ENCODE results near the gene HYCC1.

HYCC1 gene

GRCh38 chr7:23003505-23004246, 10.3 kb downstream of the HYCC1 start:
- Histone ChIP-seq H3K79me2 (ENCODE audit: control insufficient read depth, insufficient read depth, low read length) (peaks cover 25% of the 10 kb centered on the region), H3K36me3 (ENCODE audit: control insufficient read depth, insufficient read depth, low read length) (no peaks in the 10 kb centered on the region), H2BK120ac (ENCODE audit: low read depth, low read length) (no peak overlapping the region), H3K9ac (ENCODE audit: low read length) (no peak overlapping the region), H4K5ac (ENCODE audit: low read length) (no peak overlapping the region), H4K8ac (ENCODE audit: low read depth, low read length) (no peak overlapping the region), H3K18ac (ENCODE audit: low read length) (no peak overlapping the region), H3K4me2 (ENCODE audit: low read length) (no peak overlapping the region), H3K4me1 (ENCODE audit: control insufficient read depth, low read depth, low read length) (no peaks in the 10 kb centered on the region), H3K27ac (ENCODE audit: low read depth, low read length) (no peak overlapping the region), H2AK5ac (ENCODE audit: low read length) (no peak overlapping the region), H3K56ac (ENCODE audit: low read length) (no peak overlapping the region), H3K4ac (ENCODE audit: low read depth, low read length) (no peak overlapping the region), H3K27me3 (ENCODE audit: insufficient read depth, low read length, poor library complexity) (no peaks in the 10 kb centered on the region), H3K4me3 (ENCODE audit: low read length) (no peak overlapping the region), H2BK15ac (replicated peaks; ENCODE audit: low read depth) (no peak overlapping the region), H3K23ac (ENCODE audit: low read length) (no peak overlapping the region), H3K79me1 (ENCODE audit: low read length) (no peaks in the 10 kb centered on the region), H2BK5ac (ENCODE audit: low read length) (no peak overlapping the region)
- no peak for DNase-seq
- WGBS (ENCODE audit: extremely low coverage, insufficient coverage, low lambda C conversion rate), result no CpG with 5 or more reads among the region's 2 CpGs

- Histone ChIP-seq H3K79me2 (ENCODE audit: control insufficient read depth, insufficient read depth, low read length) (peaks cover 33% of the 10 kb centered on the region), H3K4me1 (ENCODE audit: control insufficient read depth, low read depth, low read length) (no peaks in the 10 kb centered on the region), H4K5ac (ENCODE audit: low read length) (no peak overlapping the region), H3K4me3 (ENCODE audit: low read length) (no peak overlapping the region), H3K9ac (ENCODE audit: low read length) (no peak overlapping the region), H2BK120ac (ENCODE audit: low read depth, low read length) (no peak overlapping the region), H3K27me3 (ENCODE audit: insufficient read depth, low read length, poor library complexity) (no peaks in the 10 kb centered on the region), H2BK5ac (ENCODE audit: low read length) (no peak overlapping the region), H2BK15ac (replicated peaks; ENCODE audit: low read depth) (no peak overlapping the region), H3K4ac (ENCODE audit: low read depth, low read length) (no peak overlapping the region), H3K27ac (ENCODE audit: low read depth, low read length) (no peak overlapping the region), H3K18ac (ENCODE audit: low read length) (no peak overlapping the region), H3K79me1 (ENCODE audit: low read length) (no peaks in the 10 kb centered on the region), H3K56ac (ENCODE audit: low read length) (no peak overlapping the region), H3K36me3 (ENCODE audit: control insufficient read depth, insufficient read depth, low read length) (no peaks in the 10 kb centered on the region), H3K23ac (ENCODE audit: low read length) (no peak overlapping the region), H3K4me2 (ENCODE audit: low read length) (no peak overlapping the region), H4K8ac (ENCODE audit: low read depth, low read length) (no peak overlapping the region), H2AK5ac (ENCODE audit: low read length) (no peak overlapping the region)
- no peak for DNase-seq
- WGBS (ENCODE audit: extremely low coverage, insufficient coverage, low lambda C conversion rate), result no CpG with 5 or more reads among the region's 2 CpGs
These were observed 11.2 kb downstream of the HYCC1 start for GRCh38 chr7:23002698-23003097.

GRCh38 chr7:23001610-23002009, 12.3 kb downstream of the HYCC1 start:
- no peak overlapping the region for H3K9ac ChIP-seq (ENCODE audit: low read length)
- no peak overlapping the region for H3K4ac ChIP-seq (ENCODE audit: low read depth, low read length)
- no peak overlapping the region for H3K4me2 ChIP-seq (ENCODE audit: low read length)
- no peak overlapping the region for H2AK5ac ChIP-seq (ENCODE audit: low read length)
- no peak overlapping the region for H2BK120ac ChIP-seq (ENCODE audit: low read depth, low read length)
- H4K8ac ChIP-seq (ENCODE audit: low read depth, low read length), result no peak overlapping the region
- H3K4me3 ChIP-seq (ENCODE audit: low read length), result no peak overlapping the region
- no peak overlapping the region for H4K5ac ChIP-seq (ENCODE audit: low read length)
- H2BK5ac ChIP-seq (ENCODE audit: low read length), result no peak overlapping the region
- no peak overlapping the region for H2BK15ac ChIP-seq (replicated peaks; ENCODE audit: low read depth)
- no peak overlapping the region for H3K18ac ChIP-seq (ENCODE audit: low read length)
- no peaks in the 10 kb centered on the region for H3K4me1 ChIP-seq (ENCODE audit: control insufficient read depth, low read depth, low read length)
- H3K36me3 ChIP-seq (ENCODE audit: control insufficient read depth, insufficient read depth, low read length), result no peaks in the 10 kb centered on the region
- H3K79me2 ChIP-seq (ENCODE audit: control insufficient read depth, insufficient read depth, low read length), result peaks cover 32% of the 10 kb centered on the region
- no peak for DNase-seq
- no peak overlapping the region for H3K27ac ChIP-seq (ENCODE audit: low read depth, low read length)
- WGBS (ENCODE audit: extremely low coverage, insufficient coverage, low lambda C conversion rate), result no CpG with 5 or more reads among the region's 1 CpG
- no peak overlapping the region for H3K56ac ChIP-seq (ENCODE audit: low read length)
- no peaks in the 10 kb centered on the region for H3K79me1 ChIP-seq (ENCODE audit: low read length)
- H3K27me3 ChIP-seq (ENCODE audit: insufficient read depth, low read length, poor library complexity), result no peaks in the 10 kb centered on the region
- H3K23ac ChIP-seq (ENCODE audit: low read length), result no peak overlapping the region

GRCh38 chr7:23000597-23001360, 13.2 kb downstream of the HYCC1 start:
- Histone ChIP-seq H2BK5ac (ENCODE audit: low read length) (no peak overlapping the region), H3K4me2 (ENCODE audit: low read length) (no peak overlapping the region), H3K4me1 (ENCODE audit: control insufficient read depth, low read depth, low read length) (no peaks in the 10 kb centered on the region), H3K56ac (ENCODE audit: low read length) (no peak overlapping the region), H3K18ac (ENCODE audit: low read length) (no peak overlapping the region), H4K5ac (ENCODE audit: low read length) (no peak overlapping the region), H3K27me3 (ENCODE audit: insufficient read depth, low read length, poor library complexity) (no peaks in the 10 kb centered on the region), H3K4me3 (ENCODE audit: low read length) (no peak overlapping the region), H3K27ac (ENCODE audit: low read depth, low read length) (no peak overlapping the region), H2AK5ac (ENCODE audit: low read length) (no peak overlapping the region), H2BK15ac (replicated peaks; ENCODE audit: low read depth) (no peak overlapping the region), H3K36me3 (ENCODE audit: control insufficient read depth, insufficient read depth, low read length) (no peaks in the 10 kb centered on the region), H3K79me1 (ENCODE audit: low read length) (peaks cover under 1% of the 10 kb centered on the region), H3K79me2 (ENCODE audit: control insufficient read depth, insufficient read depth, low read length) (peaks cover 32% of the 10 kb centered on the region), H4K8ac (ENCODE audit: low read depth, low read length) (no peak overlapping the region), H3K9ac (ENCODE audit: low read length) (no peak overlapping the region), H3K4ac (ENCODE audit: low read depth, low read length) (no peak overlapping the region), H2BK120ac (ENCODE audit: low read depth, low read length) (no peak overlapping the region), H3K23ac (ENCODE audit: low read length) (no peak overlapping the region)
- DNase-seq, result peak; percentile 56
- WGBS (ENCODE audit: extremely low coverage, insufficient coverage, low lambda C conversion rate), result 100% methylated on average over 2 of the region's 4 CpGs

GRCh38 chr7:22998519-22998896, 15.4 kb downstream of the HYCC1 start:
- no peak for DNase-seq
- Histone ChIP-seq H2AK5ac (ENCODE audit: low read length) (no peak overlapping the region), H3K4me1 (ENCODE audit: control insufficient read depth, low read depth, low read length) (no peaks in the 10 kb centered on the region), H2BK5ac (ENCODE audit: low read length) (no peak overlapping the region), H3K4ac (ENCODE audit: low read depth, low read length) (no peak overlapping the region), H3K56ac (ENCODE audit: low read length) (no peak overlapping the region), H3K36me3 (ENCODE audit: control insufficient read depth, insufficient read depth, low read length) (no peaks in the 10 kb centered on the region), H3K18ac (ENCODE audit: low read length) (no peak overlapping the region), H4K5ac (ENCODE audit: low read length) (no peak overlapping the region), H3K9ac (ENCODE audit: low read length) (no peak overlapping the region), H3K79me1 (ENCODE audit: low read length) (peaks cover 8% of the 10 kb centered on the region), H2BK15ac (replicated peaks; ENCODE audit: low read depth) (no peak overlapping the region), H3K4me2 (ENCODE audit: low read length) (no peak overlapping the region), H3K23ac (ENCODE audit: low read length) (no peak overlapping the region), H3K79me2 (ENCODE audit: control insufficient read depth, insufficient read depth, low read length) (peaks cover 43% of the 10 kb centered on the region), H2BK120ac (ENCODE audit: low read depth, low read length) (no peak overlapping the region), H4K8ac (ENCODE audit: low read depth, low read length) (no peak overlapping the region), H3K27ac (ENCODE audit: low read depth, low read length) (no peak overlapping the region), H3K27me3 (ENCODE audit: insufficient read depth, low read length, poor library complexity) (no peaks in the 10 kb centered on the region), H3K4me3 (ENCODE audit: low read length) (no peak overlapping the region)
- WGBS (ENCODE audit: extremely low coverage, insufficient coverage, low lambda C conversion rate), result no CpG with 5 or more reads among the region's 2 CpGs
